ENCODE data around the gene ELF3.
A peak's percentile ranks its signal among the peaks of the same experiment; 100 is the strongest.
"Not testable (repeated sequence)": the region's sequence is repeated elsewhere in the genome, so short reads cannot be mapped to it uniquely, and the experiment has no call there.

The ELF3 gene

DNA sequence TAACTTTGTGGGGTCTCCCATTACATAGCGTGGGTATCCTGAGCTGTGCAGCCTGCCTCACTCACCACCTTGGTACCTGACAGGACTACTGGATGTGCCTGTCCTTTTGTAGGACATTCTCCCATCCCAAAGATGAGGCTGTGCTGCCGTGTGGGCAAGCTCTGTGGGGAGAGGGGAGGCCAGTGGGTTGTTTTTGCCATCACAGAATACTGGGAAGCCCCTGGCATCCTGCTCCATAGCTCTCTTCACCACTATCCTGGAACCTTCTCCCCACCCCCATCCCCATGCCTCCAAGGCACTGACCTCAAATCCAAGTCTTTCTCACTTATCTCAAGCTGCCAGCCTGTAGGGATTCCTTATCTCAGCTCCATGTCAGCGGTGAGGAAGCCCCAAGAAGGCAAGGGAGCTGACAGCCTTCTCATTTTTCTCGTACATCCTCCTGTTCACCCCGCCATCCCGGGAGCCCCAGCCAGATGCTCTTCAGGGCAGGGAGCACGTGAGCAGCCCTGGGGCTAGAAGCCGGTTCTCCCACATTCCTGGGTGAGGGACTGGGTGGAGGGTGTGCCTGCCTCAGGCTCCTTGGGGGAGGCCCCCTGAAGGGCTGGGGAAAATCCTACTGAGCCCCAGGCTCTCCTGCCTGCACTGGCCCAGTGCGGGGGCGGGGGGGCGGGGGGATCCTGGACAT, 2.4 kb upstream of the ELF3 start:
- DNase-seq (ENCODE audit: low spot score), result no peak

GRCh38 chr1:202009326-202010179, 834 bp upstream of the ELF3 start:
- DNase-seq (ENCODE audit: low spot score), result peak; percentile 66

DNA sequence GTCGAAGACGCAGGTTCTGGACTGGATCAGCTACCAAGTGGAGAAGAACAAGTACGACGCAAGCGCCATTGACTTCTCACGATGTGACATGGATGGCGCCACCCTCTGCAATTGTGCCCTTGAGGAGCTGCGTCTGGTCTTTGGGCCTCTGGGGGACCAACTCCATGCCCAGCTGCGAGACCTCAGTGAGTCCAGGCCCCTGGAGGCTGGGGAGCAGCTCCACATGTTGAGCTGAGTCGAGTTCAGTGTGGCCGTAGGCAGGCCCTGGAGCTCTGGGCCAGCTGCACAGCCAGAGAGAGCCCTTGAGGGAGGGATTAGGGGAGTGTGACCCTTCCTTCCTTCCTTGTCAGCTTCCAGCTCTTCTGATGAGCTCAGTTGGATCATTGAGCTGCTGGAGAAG, 1.6 kb downstream of the ELF3 start:
- DNase-seq (ENCODE audit: low spot score), result no peak

DNA sequence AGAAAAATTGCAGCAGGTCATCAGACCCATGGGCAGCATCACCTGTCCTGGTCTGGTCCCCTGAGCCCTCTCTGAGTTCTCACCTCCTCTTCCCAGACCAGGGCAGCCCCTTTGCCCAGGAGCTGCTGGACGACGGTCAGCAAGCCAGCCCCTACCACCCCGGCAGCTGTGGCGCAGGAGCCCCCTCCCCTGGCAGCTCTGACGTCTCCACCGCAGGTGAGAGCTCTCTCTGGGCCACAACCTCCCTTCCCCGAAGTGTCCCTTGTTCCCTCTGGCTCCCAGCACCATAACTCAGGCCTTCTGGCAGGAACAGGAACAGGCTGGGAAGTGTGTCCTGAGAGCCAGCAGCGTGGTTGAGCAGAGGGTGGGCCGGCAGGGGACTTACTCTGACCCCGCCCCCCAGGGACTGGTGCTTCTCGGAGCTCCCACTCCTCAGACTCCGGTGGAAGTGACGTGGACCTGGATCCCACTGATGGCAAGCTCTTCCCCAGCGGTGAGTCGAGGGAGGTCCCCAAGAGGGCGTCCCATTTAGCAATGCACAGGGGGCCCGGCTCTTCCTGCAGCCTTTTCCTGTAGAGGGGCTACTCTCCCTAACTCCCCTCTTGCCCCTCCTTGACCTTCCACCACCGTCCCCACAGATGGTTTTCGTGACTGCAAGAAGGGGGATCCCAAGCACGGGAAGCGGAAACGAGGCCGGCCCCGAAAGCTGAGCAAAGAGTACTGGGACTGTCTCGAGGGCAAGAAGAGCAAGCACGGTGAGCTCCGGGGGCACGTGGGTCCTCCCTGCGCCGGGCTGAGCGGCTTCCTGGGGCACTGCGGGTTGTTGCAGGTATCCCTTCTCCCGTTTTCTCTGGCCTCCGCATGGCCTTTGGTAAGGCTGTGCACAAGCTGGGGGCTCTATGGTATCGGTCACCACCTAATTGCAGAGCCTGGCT, 2.4 kb downstream of the ELF3 start:
- no peak for DNase-seq (ENCODE audit: low spot score)

- DNase-seq (ENCODE audit: low spot score), result no peak
Measured at GRCh38 chr1:202013603-202014002, 3.2 kb downstream of the ELF3 start.

GRCh38 chr1:202014060-202014459, 3.7 kb downstream of the ELF3 start:
- DNase-seq (ENCODE audit: low spot score), result no peak

DNA sequence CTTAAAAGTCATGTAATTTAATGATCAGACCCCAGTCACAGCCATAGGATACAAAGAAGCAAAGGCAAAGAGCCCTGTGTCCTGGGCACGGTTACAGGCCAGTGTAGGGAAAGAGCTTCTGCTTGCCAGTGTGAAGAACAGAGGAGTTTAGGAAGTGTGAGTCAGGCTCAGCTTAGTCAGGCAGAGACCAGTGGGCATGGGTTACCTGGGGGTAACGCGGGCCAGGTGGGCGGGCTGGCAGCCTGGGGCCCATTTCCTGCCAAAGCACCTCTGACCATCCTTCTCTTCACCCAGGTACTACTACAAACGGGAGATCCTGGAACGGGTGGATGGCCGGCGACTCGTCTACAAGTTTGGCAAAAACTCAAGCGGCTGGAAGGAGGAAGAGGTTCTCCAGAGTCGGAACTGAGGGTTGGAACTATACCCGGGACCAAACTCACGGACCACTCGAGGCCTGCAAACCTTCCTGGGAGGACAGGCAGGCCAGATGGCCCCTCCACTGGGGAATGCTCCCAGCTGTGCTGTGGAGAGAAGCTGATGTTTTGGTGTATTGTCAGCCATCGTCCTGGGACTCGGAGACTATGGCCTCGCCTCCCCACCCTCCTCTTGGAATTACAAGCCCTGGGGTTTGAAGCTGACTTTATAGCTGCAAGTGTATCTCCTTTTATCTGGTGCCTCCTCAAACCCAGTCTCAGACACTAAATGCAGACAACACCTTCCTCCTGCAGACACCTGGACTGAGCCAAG, 4.7 kb downstream of the ELF3 start:
- no peak for DNase-seq (ENCODE audit: low spot score)

- DNase-seq (ENCODE audit: low spot score), result no peak
Measured at GRCh38 chr1:202015662-202015937, 5.2 kb downstream of the ELF3 start.

GRCh38 chr1:202016022-202016810, 5.8 kb downstream of the ELF3 start:
- DNase-seq (ENCODE audit: low spot score), result no peak

GRCh38 chr1:202016811-202017748, 6.7 kb downstream of the ELF3 start:
- no peak for DNase-seq (ENCODE audit: low spot score)

GRCh38 chr1:202017749-202018467, 7.5 kb downstream of the ELF3 start:
- no peak for DNase-seq (ENCODE audit: low spot score)

DNA sequence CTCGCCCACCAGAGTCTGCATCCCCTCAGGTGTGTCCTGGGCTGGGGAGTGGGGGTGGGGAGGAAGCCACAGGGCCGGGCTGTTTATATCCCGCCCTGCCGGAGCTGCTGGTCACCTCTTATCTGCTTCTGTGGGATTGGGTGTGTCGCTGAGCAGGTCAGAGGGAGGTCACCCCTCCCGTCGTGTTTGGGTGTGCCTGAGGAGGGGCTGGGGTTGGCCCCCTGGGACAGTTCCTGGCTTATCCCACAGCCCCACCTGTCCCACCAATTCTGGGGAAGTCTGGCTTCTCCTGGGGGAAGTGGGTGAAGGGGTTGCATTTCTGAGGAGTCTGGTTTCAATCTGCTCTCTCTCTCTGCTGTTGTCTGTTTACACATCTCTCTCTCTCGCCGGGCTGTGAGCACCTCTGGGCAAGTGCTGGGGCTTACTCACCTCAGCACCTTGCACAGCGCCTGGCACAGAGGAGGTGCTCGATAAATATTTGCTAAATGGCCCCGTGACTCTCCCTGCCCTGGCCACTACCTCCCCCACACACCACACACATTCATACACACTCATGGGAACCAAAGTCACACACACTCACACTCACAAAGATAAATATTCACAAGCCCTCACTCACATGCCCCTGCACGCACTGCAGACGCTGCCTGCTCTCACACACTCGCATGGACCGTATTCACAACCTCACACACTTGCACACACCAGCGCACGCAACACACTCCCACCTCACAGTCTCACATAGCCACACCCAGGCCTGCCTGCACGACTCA, 8.3 kb downstream of the ELF3 start:
- DNase-seq (ENCODE audit: low spot score), result no peak

GRCh38 chr1:202019235-202019558, 8.8 kb downstream of the ELF3 start:
- DNase-seq (ENCODE audit: low spot score), result not testable (repeated sequence)

GRCh38 chr1:202023001-202023433, 12.6 kb downstream of the ELF3 start:
- no peak for DNase-seq (ENCODE audit: low spot score)

- DNase-seq (ENCODE audit: low spot score), result no peak
Measured at GRCh38 chr1:202029171-202029665, 18.8 kb downstream of the ELF3 start.

DNA sequence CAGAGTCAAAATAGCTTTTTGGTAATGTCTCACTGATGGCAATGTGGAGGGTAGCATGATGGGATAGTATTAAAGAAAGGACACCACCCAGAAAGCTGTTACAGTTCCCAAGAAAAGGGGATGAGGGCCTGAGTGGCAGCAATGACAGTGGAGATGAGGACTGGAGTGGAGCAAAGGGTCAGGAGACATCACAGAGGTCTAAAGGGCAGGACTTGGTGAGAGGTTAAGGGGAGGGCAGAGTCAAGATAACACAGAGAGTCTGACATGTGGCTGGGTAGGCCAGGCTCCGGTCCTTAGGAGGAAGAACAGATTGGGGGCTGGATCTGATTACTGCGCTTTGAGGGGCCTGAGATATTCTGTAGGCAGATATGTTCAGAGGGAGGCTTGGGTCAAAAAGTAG, 19.3 kb downstream of the ELF3 start:
- DNase-seq (ENCODE audit: low spot score), result no peak

GRCh38 chr1:202031796-202032195, 21.4 kb downstream of the ELF3 start:
- no peak for DNase-seq (ENCODE audit: low spot score)

DNA sequence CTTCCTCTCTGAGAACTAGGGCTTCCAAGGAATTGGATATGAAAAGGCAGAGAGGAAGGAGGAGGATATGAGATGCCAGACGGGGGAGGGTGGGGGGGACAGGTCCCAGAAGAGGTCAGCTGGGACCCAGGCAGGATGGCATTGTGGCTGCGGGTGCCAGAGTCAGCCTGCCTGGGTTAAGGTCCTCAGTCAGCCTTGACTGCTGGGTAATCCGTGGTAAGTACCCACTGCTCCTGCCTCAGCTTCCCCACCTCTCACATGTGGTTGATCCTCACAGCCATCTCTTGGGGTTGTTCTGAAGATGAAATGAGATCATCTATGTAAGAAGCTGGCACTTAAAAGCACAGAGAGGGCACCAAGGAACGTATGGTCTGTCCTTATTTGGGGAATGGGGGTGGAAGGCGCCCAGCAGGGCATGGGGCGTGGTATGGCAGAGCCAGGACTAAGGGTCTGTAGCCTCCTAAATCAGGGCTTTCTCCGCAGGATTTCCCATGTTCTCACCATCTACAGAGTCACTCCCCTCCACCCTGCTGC, 23.8 kb downstream of the ELF3 start:
- no peak for DNase-seq (ENCODE audit: low spot score)
